Endometrial microvascular endothelial cells (primary cell): Measurements from ENCODE around the gene ABR. TPM values are rescaled to one million over a fixed set of nuclear protein-coding genes. Genes with fewer than 3 reads are reported as not detected.

Source experiments
- in situ Hi-C: cut with HindIII; loops from 2 replicates; pipeline ENCODE4 v1.10.0; 2017; ENCODE audit warnings: low sequenced_read_pairs, low pct_unique_long_range_greater_than_20kb; ENCODE audit errors: inconsistent ontology term
- total RNA-seq: library from RNA; depleted of rRNA; stranded (reverse); fragments of >200 nt; gene quantifications from one replicate; pipeline ENCODE4 v1.2.3, GENCODE V29; 2015; ENCODE audit errors: inconsistent ontology term

ABR gene
- total RNA-seq, 1 donor from 2014 or later = 63.0 TPM

GRCh38 chr17:968812-969730 is 210.7 kb downstream of the ABR start:
- in situ Hi-C loops = loop anchor here (25.0 kb wide), 1 partner anchor 182 kb away; the partner anchor contains the start of genes GLOD4 and MRM3

- in situ Hi-C loops = loop anchor here (25.0 kb wide), 1 partner anchor 180 kb away; the partner anchor contains the start of genes GLOD4 and MRM3
These were observed 212.7 kb downstream of the ABR start for GRCh38 chr17:967122-967521.

GRCh38 chr17:965311-965989 is 214.3 kb downstream of the ABR start:
- in situ Hi-C loops = loop anchor here (25.0 kb wide), 1 partner anchor 178 kb away; the partner anchor contains the start of genes GLOD4 and MRM3

GRCh38 chr17:964876-965275 is 214.9 kb downstream of the ABR start:
- in situ Hi-C loops = loop anchor here (25.0 kb wide), 1 partner anchor 178 kb away; the partner anchor contains the start of genes GLOD4 and MRM3

GRCh38 chr17:962670-963069 is 217.1 kb downstream of the ABR start:
- in situ Hi-C loops = loop anchor here (25.0 kb wide), 1 partner anchor 175 kb away; the partner anchor contains the start of genes GLOD4 and MRM3

- in situ Hi-C loops = loop anchor here (25.0 kb wide), 1 partner anchor 175 kb away; the partner anchor contains the start of genes GLOD4 and MRM3
These were observed 217.6 kb downstream of the ABR start for GRCh38 chr17:962166-962565.

GRCh38 chr17:958712-959451 is 220.9 kb downstream of the ABR start:
- in situ Hi-C loops = loop anchor here (25.0 kb wide), 1 partner anchor 172 kb away; the partner anchor contains the start of genes GLOD4 and MRM3

- in situ Hi-C loops = loop anchor here (25.0 kb wide), 1 partner anchor 171 kb away; the partner anchor contains the start of genes GLOD4 and MRM3
These were observed 221.8 kb downstream of the ABR start for GRCh38 chr17:957856-958421.

- in situ Hi-C loops = loop anchor here (25.0 kb wide), 1 partner anchor 170 kb away; the partner anchor contains the start of genes GLOD4 and MRM3
These were observed 222.9 kb downstream of the ABR start for GRCh38 chr17:956905-957304.

- in situ Hi-C loops = loop anchor here (25.0 kb wide), 1 partner anchor 167 kb away; the partner anchor contains the start of genes GLOD4 and MRM3
These were observed 225.2 kb downstream of the ABR start for GRCh38 chr17:954431-955164.

GRCh38 chr17:953767-954166 is 226.0 kb downstream of the ABR start:
- in situ Hi-C loops = loop anchor here (25.0 kb wide), 1 partner anchor 166 kb away; the partner anchor contains the start of genes GLOD4 and MRM3

Other genes with a start within 250 kb of the ABR start
- 0.28 TPM for gene NXN, start 200.2 kb downstream of the ABR start, total RNA-seq
- gene TIMM22, start 182.9 kb downstream of the ABR start, total RNA-seq = 24.3 TPM
- gene BHLHA9, start 90.5 kb upstream of the ABR start, total RNA-seq = not detected
- gene TRARG1, start 99.7 kb upstream of the ABR start, total RNA-seq = not detected
- gene YWHAE, start 220.2 kb upstream of the ABR start, total RNA-seq = 1,054 TPM